AG04450 (cell line): ENCODE measurements around the gene LOXL4. TPM values are rescaled to one million over a fixed set of nuclear protein-coding genes. Genes with fewer than 3 reads are reported as not detected.
"Not testable (repeated sequence)": the region's sequence is repeated elsewhere in the genome, so short reads cannot be mapped to it uniquely, and the experiment has no call there.

Experiments
- CTCF ChIA-PET: fragments of 300-600, 350-600 bp; formaldehyde crosslinking; extraction: SDS; loops from one replicate; lab custom pipeline; 2022; ENCODE audit warnings: antibody characterized with exemption, inconsistent platforms; lab: Charles Lee
- POLR2A ChIA-PET: fragments of 350-600 bp; formaldehyde crosslinking; extraction: SDS; loops from one replicate; lab custom pipeline; 2021; ENCODE audit warnings: antibody characterized with exemption, inconsistent platforms; lab: Yijun Ruan, JAX
- DNase-seq: peaks from one replicate; pipeline ENCODE4 v3.0.0-alpha.2; 2011; ENCODE audit warnings: low read depth, low spot score
- H3K27ac ChIP-seq: one replicate; pipeline ENCODE4 v1.5.1; 2012; ENCODE audit warnings: low read depth, low read length, control low read depth
- H3K27me3 ChIP-seq: one replicate; pipeline ENCODE4 v1.6.0; 2012; ENCODE audit warnings: low read length; ENCODE audit not compliant: control insufficient read depth, insufficient read depth
- H3K4me3 ChIP-seq: 2 replicates; pipeline ENCODE4 v1.5.1; 2011; ENCODE audit warnings: mild to moderate bottlenecking, low read depth, low read length, control low read depth
- H3K9me3 ChIP-seq: 2 replicates; pipeline ENCODE4 v1.5.1; 2012; ENCODE audit warnings: low read length; ENCODE audit not compliant: control insufficient read depth, insufficient read depth
- CTCF ChIP-seq: IDR thresholded peaks from 2 replicates; pipeline ENCODE4 v1.5.1; 2011; ENCODE audit warnings: low read depth, low read length, control low read depth, inconsistent platforms
- polyA plus RNA-seq: library from polyadenylated mRNA; depleted of rRNA; stranded (reverse); fragments of >200 nt; gene quantifications from 2 replicates; pipeline ENCODE4 v1.2.3, GENCODE V29; 2011

The LOXL4 gene
- polyA plus RNA-seq, 1 experiment = 41.0 TPM

- TF ChIP-seq CTCF = no peak
- CTCF ChIA-PET = no interaction called here
- POLR2A ChIA-PET = no interaction called here
- no peak overlapping the region for H3K4me3 ChIP-seq
- H3K27ac ChIP-seq = no peak overlapping the region
- DNase-seq = no peak
- no peaks in the 10 kb centered on the region for H3K9me3 ChIP-seq
- H3K27me3 ChIP-seq = no peaks in the 10 kb centered on the region
Measured at GRCh38 chr10:98236862-98237261, 31.1 kb downstream of the LOXL4 start.

- H3K4me3 ChIP-seq = no peak overlapping the region
- no peak for DNase-seq
- ChIA-PET POLR2A (no interaction called here), CTCF (no interaction called here)
- H3K27ac ChIP-seq = no peak overlapping the region
- no peak for TF ChIP-seq CTCF
- no peaks in the 10 kb centered on the region for H3K27me3 ChIP-seq
- no peaks in the 10 kb centered on the region for H3K9me3 ChIP-seq
Measured at GRCh38 chr10:98235846-98236245, 32.1 kb downstream of the LOXL4 start.

- Histone ChIP-seq H3K27ac (no peak overlapping the region), H3K9me3 (no peaks in the 10 kb centered on the region), H3K27me3 (no peaks in the 10 kb centered on the region), H3K4me3 (no peak overlapping the region)
- CTCF ChIA-PET = interaction anchor here (1.0 kb wide), 1 partner anchor 61 kb away, joined by 5 read pairs; no protein-coding TSS in a partner anchor
- POLR2A ChIA-PET = no interaction called here
- no peak for TF ChIP-seq CTCF
- DNase-seq = no peak
Measured at GRCh38 chr10:98231417-98231816, 36.6 kb downstream of the LOXL4 start.

GRCh38 chr10:98228266-98228665 lies 39.7 kb downstream of the LOXL4 start:
- POLR2A ChIA-PET, DNase-seq, H3K9me3 ChIP-seq, H3K27me3 ChIP-seq, H3K27ac ChIP-seq, H3K4me3 ChIP-seq, CTCF ChIA-PET: not testable (repeated sequence)

GRCh38 chr10:98227713-98228112 lies 40.3 kb downstream of the LOXL4 start:
- H3K9me3 ChIP-seq, CTCF ChIA-PET, POLR2A ChIA-PET, H3K27ac ChIP-seq, H3K4me3 ChIP-seq, H3K27me3 ChIP-seq, DNase-seq: not testable (repeated sequence)

GRCh38 chr10:98226508-98227144 lies 41.4 kb downstream of the LOXL4 start:
- ChIA-PET CTCF (no interaction called here), POLR2A (no interaction called here)
- Histone ChIP-seq H3K4me3 (no peak overlapping the region), H3K27me3 (no peaks in the 10 kb centered on the region), H3K27ac (no peak overlapping the region), H3K9me3 (no peaks in the 10 kb centered on the region)
- no peak for TF ChIP-seq CTCF
- no peak for DNase-seq
